Measurements from ENCODE around the gene CNOT1.

- TF ChIP-seq, protein P1, sequence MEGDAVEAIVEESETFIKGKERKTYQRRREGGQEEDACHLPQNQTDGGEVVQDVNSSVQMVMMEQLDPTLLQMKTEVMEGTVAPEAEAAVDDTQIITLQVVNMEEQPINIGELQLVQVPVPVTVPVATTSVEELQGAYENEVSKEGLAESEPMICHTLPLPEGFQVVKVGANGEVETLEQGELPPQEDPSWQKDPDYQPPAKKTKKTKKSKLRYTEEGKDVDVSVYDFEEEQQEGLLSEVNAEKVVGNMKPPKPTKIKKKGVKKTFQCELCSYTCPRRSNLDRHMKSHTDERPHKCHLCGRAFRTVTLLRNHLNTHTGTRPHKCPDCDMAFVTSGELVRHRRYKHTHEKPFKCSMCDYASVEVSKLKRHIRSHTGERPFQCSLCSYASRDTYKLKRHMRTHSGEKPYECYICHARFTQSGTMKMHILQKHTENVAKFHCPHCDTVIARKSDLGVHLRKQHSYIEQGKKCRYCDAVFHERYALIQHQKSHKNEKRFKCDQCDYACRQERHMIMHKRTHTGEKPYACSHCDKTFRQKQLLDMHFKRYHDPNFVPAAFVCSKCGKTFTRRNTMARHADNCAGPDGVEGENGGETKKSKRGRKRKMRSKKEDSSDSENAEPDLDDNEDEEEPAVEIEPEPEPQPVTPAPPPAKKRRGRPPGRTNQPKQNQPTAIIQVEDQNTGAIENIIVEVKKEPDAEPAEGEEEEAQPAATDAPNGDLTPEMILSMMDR (IDR thresholded peaks at IDR 0.05; ENCODE audit: poor library complexity) = no peak
- TF ChIP-seq EZH2 (IDR thresholded peaks at IDR 0.05; ENCODE audit: borderline replicate concordance) (no peak), EZH2phosphoT487 (IDR thresholded peaks at IDR 0.05; ENCODE audit: low read depth, severe bottlenecking, unreplicated experiment) (no peak)
Measured at GRCh38 chr16:58541711-58542110, 87.9 kb downstream of the CNOT1 start.

Measured in hepatocyte (in vitro differentiated cells).